ENCODE measurements around the gene MTG2.

Gene MTG2

DNA sequence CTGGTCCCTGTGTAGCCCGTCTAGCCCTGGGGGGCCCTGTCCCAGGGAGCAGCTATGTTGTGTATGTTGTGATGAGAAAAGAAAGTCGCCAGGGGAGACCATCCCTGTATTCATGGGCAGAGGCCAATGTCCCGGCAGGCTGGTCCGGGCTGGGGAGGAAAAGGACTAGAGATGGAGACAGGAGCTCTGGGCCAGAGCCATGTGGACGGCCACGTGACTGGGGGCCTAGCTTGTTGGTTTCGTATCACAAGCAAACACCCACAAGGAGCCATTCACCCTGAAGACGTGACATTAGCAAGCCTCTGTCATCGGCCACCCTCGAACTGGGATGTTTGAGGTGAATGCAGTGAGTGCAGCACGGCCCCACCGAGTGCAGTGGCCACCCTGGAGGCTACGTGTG lies 40.1 kb downstream of the MTG2 start:
- DNase-seq: no peak
- intact Hi-C loops (cut with DNase I): no loop called here

DNA sequence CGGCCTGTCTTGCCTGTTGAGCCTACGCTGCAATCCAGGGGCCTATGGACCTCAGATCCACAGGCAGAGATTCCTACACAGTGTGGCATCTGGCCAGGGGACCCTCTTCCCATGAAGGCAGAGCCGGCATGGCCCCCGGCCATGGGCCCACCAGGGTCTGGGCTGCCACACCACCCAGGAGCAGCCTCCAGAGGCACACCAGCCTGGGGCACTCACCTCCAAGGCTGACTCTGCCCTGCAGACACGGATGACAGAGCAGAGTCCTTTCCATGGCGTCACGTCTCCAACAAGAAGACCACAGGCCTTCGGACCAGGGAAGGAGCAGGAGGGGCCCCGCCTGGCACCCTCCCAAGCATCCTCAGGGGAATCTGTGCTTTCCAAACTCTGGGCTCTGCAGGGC lies 40.7 kb downstream of the MTG2 start:
- no peak for DNase-seq
- intact Hi-C loops (cut with DNase I): no loop called here

- no peak for DNase-seq
Measured at GRCh38 chr20:62224113-62224855, 41.5 kb downstream of the MTG2 start.

DNA sequence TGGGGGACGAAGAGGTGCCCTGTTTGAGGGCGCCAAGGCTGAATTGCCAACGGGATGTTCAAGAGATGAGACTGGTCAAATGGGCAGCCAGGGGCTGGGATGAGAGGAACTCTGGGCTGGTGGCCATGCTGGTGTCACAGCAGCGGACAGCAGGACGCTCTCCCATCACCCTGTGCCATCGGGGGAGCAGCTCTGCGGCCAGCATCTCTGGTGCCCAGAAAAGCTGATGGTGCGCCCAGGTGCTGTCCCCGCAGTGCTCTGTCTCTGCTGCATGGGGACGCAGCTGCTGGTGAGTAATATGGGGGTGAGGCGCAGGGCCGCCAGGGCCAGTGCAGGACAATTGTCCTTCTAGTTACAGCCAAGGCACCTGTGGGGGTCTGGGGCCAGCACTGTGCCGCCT lies 42.2 kb downstream of the MTG2 start:
- intact Hi-C loops (cut with DNase I): no loop called here

More at GRCh38 chr20:62224113-62224855, 41.5 kb downstream of the MTG2 start:
- intact Hi-C loops (cut with DNase I): no loop called here

DNA sequence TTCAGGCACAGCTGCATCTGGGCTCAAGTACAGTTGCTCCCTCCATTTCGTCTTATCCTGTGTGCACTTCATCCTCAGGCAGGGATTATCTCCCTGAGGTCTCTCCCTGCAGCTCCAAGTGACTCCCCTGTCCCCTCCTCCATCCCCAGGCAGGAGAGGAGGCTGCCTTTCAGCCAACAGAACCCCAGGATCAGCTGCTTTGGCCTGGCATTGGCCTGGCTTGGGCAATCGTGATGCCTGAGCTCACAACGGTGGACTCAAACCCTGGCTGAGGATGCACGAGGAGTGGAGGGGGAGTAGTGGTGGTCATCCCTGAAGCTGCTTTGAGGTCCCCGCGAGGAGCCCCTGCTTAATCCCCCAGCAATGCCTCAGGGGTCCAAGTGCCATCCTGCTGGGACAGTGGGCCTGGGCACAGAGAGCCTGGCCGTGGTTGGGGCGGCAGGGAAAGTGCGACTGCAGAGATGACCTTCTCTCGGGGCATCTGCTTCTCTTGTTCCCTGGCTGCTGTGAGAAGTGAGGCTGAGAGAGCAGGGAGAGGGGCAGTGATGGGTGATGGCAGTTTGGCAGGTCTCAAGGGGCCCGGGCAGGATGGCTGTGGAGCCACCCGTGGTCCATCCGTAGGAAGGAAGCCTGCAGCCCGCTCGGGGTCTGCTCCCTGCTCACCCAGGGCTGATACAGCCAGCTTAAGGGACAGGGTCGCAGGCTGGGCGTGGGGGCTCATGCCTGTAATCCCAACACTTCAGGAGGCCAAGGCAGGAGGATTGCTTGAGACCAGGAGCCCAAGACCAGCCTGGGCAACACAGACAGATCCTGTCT lies 43.2 kb downstream of the MTG2 start:
- intact Hi-C loops (cut with DNase I): no loop called here
- DNase-seq: no peak

More for the DNA sequence above, 42.2 kb downstream of the MTG2 start:
- DNase-seq: no peak

GRCh38 chr20:62226707-62227590 lies 44.1 kb downstream of the MTG2 start:
- intact Hi-C loops (cut with DNase I): no loop called here
- peak in 3 of 42 donors; percentile 41 to 49 (median 46) for DNase-seq

- intact Hi-C loops (cut with DNase I): no loop called here
Measured at GRCh38 chr20:62227591-62227976, 44.8 kb downstream of the MTG2 start.

GRCh38 chr20:62227977-62228958 lies 45.4 kb downstream of the MTG2 start:
- peak in 1 of 42 donors; percentile 28 for DNase-seq
- intact Hi-C loops (cut with DNase I): no loop called here

More at GRCh38 chr20:62227591-62227976, 44.8 kb downstream of the MTG2 start:
- no peak for DNase-seq

GRCh38 chr20:62228982-62229545 lies 46.2 kb downstream of the MTG2 start:
- DNase-seq: no peak
- intact Hi-C loops (cut with DNase I): no loop called here

GRCh38 chr20:62229667-62230066 lies 46.8 kb downstream of the MTG2 start:
- intact Hi-C loops (cut with DNase I): loop anchor here (10.0 kb wide), 1 partner anchor 85 kb away; the partner anchor contains the start of genes PSMA7 and SS18L1

DNA sequence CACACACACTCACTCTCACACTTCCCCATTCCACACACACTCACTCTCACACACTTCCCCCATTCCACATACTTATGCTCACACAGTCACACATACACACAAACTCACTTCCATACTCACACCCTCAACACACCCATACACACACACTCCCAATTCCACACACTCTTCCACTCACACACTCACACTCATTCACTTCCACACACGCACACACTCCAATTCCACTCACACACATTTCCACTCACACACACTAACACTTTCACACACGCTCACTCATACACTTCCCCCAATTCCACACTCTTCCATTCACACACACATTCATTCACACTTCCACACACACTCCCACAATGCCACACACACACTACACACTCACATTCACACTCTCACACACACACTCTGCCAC lies 47.4 kb downstream of the MTG2 start:
- no peak for DNase-seq
- intact Hi-C loops (cut with DNase I): loop anchor here (10.0 kb wide), 1 partner anchor 85 kb away; the partner anchor contains the start of genes PSMA7 and SS18L1

More at GRCh38 chr20:62229667-62230066, 46.8 kb downstream of the MTG2 start:
- DNase-seq: no peak

GRCh38 chr20:62230696-62231095 lies 47.9 kb downstream of the MTG2 start:
- intact Hi-C loops (cut with DNase I): loop anchor here (10.0 kb wide), 1 partner anchor 86 kb away; the partner anchor contains the start of genes PSMA7 and SS18L1
- DNase-seq: no peak

DNA sequence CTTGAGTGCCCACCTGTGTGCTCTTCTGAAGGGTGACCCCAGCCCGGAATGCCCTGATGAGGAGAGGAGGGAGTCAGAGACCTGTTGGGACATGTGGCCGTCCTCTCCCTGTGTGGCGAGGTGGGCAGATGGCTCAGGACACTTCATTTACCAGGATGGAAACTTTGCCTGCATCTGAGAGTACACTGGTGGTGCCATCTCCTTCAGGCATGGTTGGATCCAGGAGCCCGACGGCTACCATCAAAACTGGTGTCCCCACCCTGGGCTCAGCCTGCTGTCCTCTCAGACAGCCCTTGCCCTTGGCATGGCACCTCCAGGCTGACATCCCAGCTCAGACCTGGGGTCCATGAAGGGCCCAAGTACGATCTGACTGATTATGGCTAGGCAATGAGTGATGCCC lies 48.5 kb downstream of the MTG2 start:
- intact Hi-C loops (cut with DNase I): loop anchor here (10.0 kb wide), 1 partner anchor 86 kb away; the partner anchor contains the start of genes PSMA7 and SS18L1
- no peak for DNase-seq

DNA sequence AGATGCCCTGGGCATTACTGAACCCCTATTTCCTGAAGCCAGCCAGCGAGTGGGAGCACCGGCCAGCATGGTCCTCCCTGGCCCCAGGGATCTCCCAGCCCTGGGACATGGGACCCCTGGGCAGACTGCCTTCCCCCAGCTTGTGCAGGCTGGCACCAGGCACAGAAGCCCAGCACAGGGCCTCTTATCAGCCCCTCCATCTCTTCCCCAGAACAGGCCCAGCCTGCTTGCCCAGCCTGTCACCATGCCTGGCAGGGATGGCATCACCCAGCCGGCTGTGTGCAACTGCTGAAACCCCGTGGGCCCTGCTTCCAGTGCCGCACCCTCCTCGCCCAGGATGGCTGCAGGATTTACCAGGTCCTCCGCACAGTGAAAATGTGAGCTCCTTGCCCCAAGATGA lies 49.4 kb downstream of the MTG2 start:
- DNase-seq: no peak
- intact Hi-C loops (cut with DNase I): loop anchor here (10.0 kb wide), 1 partner anchor 87 kb away; the partner anchor contains the start of genes PSMA7 and SS18L1

DNA sequence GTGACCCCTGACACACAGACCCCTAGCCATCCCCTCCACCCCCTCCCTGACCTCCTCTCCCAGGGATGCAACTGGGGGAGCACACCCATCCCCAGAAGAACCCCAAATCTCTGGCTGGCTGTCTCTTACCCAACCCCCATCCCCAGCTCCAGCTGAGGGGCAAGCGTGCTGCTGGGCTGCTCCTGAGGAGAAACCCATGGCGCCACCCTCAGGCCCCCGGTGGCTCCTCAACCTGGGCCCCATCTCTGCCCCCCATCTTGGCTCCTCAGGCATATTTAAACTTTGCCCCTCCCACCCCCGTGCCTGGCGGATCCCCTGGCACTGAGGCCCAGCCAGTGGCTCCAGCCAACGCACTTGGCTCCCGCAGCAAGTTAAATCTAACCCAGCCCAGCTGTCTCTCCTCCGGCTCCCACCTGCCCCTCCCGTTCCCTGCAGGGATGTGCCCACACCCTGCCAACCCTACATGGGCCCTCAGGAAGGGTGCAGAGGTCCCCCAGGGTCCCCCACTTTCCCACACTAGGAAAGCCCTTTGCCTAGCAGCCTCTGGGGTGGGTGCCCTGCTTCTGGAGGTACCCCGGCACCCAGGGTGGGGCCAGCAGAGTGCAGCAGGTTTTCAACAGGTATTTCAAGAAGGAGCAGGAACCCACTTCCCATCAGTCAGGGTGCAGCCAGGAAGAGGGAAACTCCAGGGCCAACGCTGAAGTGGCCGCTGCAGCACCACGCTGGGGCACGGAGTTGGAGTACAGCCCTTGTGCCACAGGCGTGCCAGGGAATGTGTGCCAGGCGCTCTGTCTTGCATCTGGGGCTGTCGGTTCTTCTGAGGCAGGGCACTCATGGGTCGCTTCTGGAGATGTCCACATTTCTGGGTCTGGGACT lies 50.2 kb downstream of the MTG2 start:
- intact Hi-C loops (cut with DNase I): loop anchor here (10.0 kb wide), 1 partner anchor 88 kb away; the partner anchor contains the start of genes PSMA7 and SS18L1
- DNase-seq: no peak

DNA sequence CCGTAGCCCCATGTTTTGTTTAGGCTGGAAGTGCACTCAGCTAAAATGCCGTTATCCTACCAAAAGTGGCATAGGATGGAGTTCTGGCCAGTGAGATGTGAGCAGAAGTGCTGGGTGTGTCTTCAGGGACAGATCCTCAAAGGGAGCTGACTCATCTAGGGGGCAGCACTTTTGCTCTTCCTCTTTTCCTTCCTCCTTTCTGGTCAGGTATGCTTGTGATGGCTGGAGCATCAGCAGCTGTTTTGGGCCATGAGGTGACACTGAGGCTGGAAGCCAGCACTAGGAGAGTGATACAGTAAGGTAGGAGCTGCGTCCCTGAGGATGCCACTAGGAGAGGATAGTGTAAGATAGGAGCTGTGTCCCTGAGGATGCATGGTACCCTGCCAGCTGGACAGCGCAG lies 50.9 kb downstream of the MTG2 start:
- intact Hi-C loops (cut with DNase I): loop anchor here (10.0 kb wide), 1 partner anchor 89 kb away; the partner anchor contains the start of genes PSMA7 and SS18L1
- DNase-seq: no peak

All from head of caudate nucleus (tissue), 42 donors.